Measurements from ENCODE around the gene OAS3. TPM values are rescaled to one million over a fixed set of nuclear protein-coding genes. Genes with fewer than 3 reads are reported as not detected.

OAS3 gene
- total RNA-seq, 1 donor from 2014 or later = not detected

- Mint-ChIP-seq H3K4me3 (ENCODE audit: unreplicated experiment) (no peak overlapping the region), H3K27me3 (ENCODE audit: unreplicated experiment) (no peaks in the 10 kb centered on the region), H3K36me3 (ENCODE audit: unreplicated experiment) (no peaks in the 10 kb centered on the region), H3K4me1 (ENCODE audit: low read depth, unreplicated experiment) (no peaks in the 10 kb centered on the region), H3K27ac (ENCODE audit: unreplicated experiment) (no peak overlapping the region), H3K9me3 (ENCODE audit: unreplicated experiment) (no peaks in the 10 kb centered on the region)
- no peak for TF ChIP-seq CTCF (IDR thresholded peaks at IDR 0.05; ENCODE audit: partially characterized antibody, unreplicated experiment)
- no peak for DNase-seq
Observed at GRCh38 chr12:112932485-112933128, 5.7 kb upstream of the OAS3 start.

- DNase-seq = no peak
- Mint-ChIP-seq H3K36me3 (ENCODE audit: unreplicated experiment) (no peaks in the 10 kb centered on the region), H3K9me3 (ENCODE audit: unreplicated experiment) (no peaks in the 10 kb centered on the region), H3K4me1 (ENCODE audit: low read depth, unreplicated experiment) (no peaks in the 10 kb centered on the region), H3K27ac (ENCODE audit: unreplicated experiment) (no peak overlapping the region), H3K27me3 (ENCODE audit: unreplicated experiment) (no peaks in the 10 kb centered on the region), H3K4me3 (ENCODE audit: unreplicated experiment) (no peak overlapping the region)
- TF ChIP-seq CTCF (IDR thresholded peaks at IDR 0.05; ENCODE audit: partially characterized antibody, unreplicated experiment) = no peak
Observed at GRCh38 chr12:112933129-112933505, 5.2 kb upstream of the OAS3 start.

GRCh38 chr12:112936264-112936663, 2.0 kb upstream of the OAS3 start:
- no peak overlapping the region for H3K27ac Mint-ChIP-seq (ENCODE audit: unreplicated experiment)

DNA sequence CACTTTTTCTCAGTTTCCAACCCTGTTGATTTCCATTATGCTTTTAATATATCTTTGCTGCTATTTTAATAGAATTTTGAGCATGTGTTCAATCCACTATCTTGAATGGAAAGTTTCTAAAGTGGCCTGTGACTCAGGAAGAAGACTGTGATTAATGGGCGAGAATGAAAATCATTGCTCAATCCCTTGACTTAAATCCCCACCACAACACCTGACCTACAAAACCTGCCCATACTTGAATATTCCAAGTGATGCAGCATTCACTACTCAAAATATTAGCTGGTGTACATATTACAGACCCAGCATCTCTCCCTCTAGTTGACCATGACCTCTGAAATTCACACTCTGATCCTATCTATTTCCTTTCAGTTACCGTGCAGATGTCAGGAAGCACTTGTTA, 1.3 kb upstream of the OAS3 start:
- no peak for DNase-seq
- no peak for TF ChIP-seq CTCF (IDR thresholded peaks at IDR 0.05; ENCODE audit: partially characterized antibody, unreplicated experiment)
- Mint-ChIP-seq H3K4me3 (ENCODE audit: unreplicated experiment) (no peak overlapping the region), H3K36me3 (ENCODE audit: unreplicated experiment) (no peaks in the 10 kb centered on the region), H3K27ac (ENCODE audit: unreplicated experiment) (no peak overlapping the region), H3K4me1 (ENCODE audit: low read depth, unreplicated experiment) (no peaks in the 10 kb centered on the region), H3K27me3 (ENCODE audit: unreplicated experiment) (peaks cover 4% of the 10 kb centered on the region), H3K9me3 (ENCODE audit: unreplicated experiment) (no peaks in the 10 kb centered on the region)

More at GRCh38 chr12:112936264-112936663, 2.0 kb upstream of the OAS3 start:
- H3K4me3 Mint-ChIP-seq (ENCODE audit: unreplicated experiment) = no peak overlapping the region
- no peaks in the 10 kb centered on the region for H3K9me3 Mint-ChIP-seq (ENCODE audit: unreplicated experiment)
- H3K36me3 Mint-ChIP-seq (ENCODE audit: unreplicated experiment) = no peaks in the 10 kb centered on the region
- DNase-seq = no peak
- H3K4me1 Mint-ChIP-seq (ENCODE audit: low read depth, unreplicated experiment) = no peaks in the 10 kb centered on the region
- no peak for TF ChIP-seq CTCF (IDR thresholded peaks at IDR 0.05; ENCODE audit: partially characterized antibody, unreplicated experiment)
- peaks cover 4% of the 10 kb centered on the region for H3K27me3 Mint-ChIP-seq (ENCODE audit: unreplicated experiment)

DNA sequence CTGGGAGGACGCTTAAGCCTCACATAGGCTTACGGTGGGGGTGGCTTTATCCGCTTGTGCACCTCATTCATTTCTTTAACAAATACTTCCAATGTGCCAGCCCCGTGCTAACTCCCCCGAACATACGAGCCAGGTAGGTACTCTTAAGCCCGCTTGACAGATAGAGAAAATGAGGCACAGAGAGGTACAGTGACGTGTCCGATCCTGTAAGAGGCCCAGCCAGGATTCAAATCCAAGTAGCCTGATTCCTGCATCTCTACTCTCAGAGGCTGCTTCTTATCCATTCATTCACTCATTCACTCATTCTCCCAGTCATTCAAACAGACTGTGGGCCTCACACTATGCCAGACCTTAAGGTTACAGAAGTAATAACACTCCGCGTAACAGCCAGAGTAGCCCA, 477 bp downstream of the OAS3 start:
- Mint-ChIP-seq H3K4me1 (ENCODE audit: low read depth, unreplicated experiment) (no peaks in the 10 kb centered on the region), H3K4me3 (ENCODE audit: unreplicated experiment) (peak overlapping the region; percentile 65), H3K36me3 (ENCODE audit: unreplicated experiment) (no peaks in the 10 kb centered on the region), H3K9me3 (ENCODE audit: unreplicated experiment) (no peaks in the 10 kb centered on the region), H3K27ac (ENCODE audit: unreplicated experiment) (no peak overlapping the region), H3K27me3 (ENCODE audit: unreplicated experiment) (peaks cover 4% of the 10 kb centered on the region)
- no peak for DNase-seq
- no peak for TF ChIP-seq CTCF (IDR thresholded peaks at IDR 0.05; ENCODE audit: partially characterized antibody, unreplicated experiment)
